GM12864 (cell line): Measurements from ENCODE around the gene ARHGAP23.

Source experiments
- DNase-seq: peaks from one replicate; pipeline ENCODE4 v3.0.0-alpha.2; 2011; ENCODE audit warnings: low read depth
- H3K4me3 ChIP-seq: 2 replicates; pipeline ENCODE4 v1.5.1; 2011; ENCODE audit warnings: mild to moderate bottlenecking, low read depth, low read length, control low read depth
- TF ChIP-seq, protein P1 (sequence below): IDR thresholded peaks from 2 replicates; pipeline ENCODE4 v1.5.1; 2011; ENCODE audit warnings: low read depth, mild to moderate bottlenecking, moderate library complexity, low read length, control low read depth, inconsistent platforms; ENCODE audit errors: missing control alignments

The ARHGAP23 gene

DNA sequence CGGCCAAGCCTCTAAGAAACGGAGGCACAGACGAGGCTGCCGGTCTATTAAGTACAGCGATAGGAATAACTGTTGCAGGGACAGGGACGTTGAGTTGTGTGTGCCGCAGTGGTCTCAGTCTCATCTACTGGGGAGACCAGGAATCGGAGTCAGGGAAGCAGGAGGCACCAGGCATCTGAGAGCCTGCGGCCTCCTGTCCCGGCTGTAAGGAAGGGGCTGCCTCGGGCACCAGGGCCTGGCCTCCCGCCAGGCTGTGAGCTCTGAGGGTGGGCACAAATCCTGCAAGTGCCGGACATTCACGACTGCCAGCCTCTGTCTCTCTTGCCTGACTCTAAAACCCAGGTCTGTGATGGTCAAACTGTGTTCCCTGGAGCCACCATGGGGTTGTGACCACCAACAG is 76.0 kb downstream of the ARHGAP23 start:
- no peak overlapping the region for H3K4me3 ChIP-seq
- TF ChIP-seq, protein P1, sequence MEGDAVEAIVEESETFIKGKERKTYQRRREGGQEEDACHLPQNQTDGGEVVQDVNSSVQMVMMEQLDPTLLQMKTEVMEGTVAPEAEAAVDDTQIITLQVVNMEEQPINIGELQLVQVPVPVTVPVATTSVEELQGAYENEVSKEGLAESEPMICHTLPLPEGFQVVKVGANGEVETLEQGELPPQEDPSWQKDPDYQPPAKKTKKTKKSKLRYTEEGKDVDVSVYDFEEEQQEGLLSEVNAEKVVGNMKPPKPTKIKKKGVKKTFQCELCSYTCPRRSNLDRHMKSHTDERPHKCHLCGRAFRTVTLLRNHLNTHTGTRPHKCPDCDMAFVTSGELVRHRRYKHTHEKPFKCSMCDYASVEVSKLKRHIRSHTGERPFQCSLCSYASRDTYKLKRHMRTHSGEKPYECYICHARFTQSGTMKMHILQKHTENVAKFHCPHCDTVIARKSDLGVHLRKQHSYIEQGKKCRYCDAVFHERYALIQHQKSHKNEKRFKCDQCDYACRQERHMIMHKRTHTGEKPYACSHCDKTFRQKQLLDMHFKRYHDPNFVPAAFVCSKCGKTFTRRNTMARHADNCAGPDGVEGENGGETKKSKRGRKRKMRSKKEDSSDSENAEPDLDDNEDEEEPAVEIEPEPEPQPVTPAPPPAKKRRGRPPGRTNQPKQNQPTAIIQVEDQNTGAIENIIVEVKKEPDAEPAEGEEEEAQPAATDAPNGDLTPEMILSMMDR, result no peak
- no peak for DNase-seq

DNA sequence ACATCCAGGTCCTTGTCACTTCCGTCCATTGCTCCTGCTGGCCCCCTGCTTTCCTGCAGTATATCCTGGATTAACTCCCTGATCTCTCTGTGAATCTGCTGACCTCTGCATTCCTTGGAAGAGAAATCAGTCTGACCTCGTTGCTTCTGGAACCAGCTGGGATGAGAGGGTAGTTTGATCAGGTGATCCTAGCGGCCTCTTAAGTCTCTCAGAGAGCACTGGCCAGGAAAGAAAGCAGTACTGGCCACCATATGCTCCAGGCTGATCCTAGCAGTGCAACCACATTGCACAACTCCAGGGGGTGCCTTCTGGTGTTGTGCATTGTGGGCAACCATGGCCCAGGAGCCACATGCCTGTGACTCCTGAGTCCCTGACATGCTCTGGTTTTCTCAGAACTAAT is 79.2 kb downstream of the ARHGAP23 start:
- DNase-seq, result no peak
- TF ChIP-seq, protein P1, result no peak
- no peak overlapping the region for H3K4me3 ChIP-seq

DNA sequence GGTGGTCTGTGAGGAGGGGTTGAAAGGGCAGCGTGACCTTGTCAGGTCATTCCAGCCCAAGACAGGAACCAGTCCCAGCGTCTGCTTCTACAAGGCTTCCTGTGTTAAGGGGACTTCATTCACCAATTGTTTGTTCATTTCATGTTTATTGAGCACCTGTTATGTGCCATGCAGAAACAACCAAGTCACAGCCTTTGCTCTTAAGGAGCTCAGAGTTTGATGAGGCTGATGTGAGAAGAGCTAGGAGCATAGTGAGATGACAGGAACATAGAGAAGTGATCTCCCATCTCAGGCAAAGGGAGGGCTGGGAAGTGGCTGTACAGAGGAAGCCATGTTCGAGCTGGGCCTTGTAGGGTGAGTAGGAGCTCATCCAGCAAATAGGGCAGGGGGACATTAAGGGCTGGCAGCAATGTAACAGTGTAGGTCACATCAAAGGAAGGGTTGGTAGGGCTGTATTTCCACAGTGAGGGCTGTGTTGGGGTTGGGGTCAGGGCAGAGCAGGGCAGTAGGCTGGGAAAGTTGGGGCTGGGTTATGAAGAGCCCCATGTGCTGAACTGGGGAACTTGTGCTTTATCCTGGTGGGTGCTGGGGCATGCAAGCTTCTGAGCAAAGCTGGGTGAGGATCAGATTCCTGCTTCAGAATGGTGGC is 79.8 kb downstream of the ARHGAP23 start:
- H3K4me3 ChIP-seq, result no peak overlapping the region
- no peak for DNase-seq
- TF ChIP-seq, protein P1, result no peak

DNA sequence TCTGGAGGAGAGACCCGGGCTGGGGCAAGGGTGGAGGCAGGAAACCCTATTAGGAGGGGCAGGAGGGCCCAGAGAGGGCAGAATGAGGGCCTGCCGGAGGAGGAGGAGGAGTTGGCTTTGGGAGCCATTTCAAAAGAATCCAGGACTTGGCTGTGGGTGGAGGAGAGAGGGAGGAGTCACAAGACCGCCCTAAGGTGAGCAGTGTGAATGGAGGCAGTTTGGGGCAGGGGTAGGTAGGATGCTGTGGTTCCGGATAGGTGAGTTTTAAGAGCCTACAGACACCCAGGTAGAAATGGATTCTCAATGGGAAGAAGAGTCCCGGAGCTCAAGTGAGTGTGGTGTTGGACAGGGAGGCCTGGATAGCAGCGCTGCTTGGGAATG is 80.3 kb downstream of the ARHGAP23 start:
- DNase-seq, result no peak
- TF ChIP-seq, protein P1, result no peak
- no peak overlapping the region for H3K4me3 ChIP-seq

DNA sequence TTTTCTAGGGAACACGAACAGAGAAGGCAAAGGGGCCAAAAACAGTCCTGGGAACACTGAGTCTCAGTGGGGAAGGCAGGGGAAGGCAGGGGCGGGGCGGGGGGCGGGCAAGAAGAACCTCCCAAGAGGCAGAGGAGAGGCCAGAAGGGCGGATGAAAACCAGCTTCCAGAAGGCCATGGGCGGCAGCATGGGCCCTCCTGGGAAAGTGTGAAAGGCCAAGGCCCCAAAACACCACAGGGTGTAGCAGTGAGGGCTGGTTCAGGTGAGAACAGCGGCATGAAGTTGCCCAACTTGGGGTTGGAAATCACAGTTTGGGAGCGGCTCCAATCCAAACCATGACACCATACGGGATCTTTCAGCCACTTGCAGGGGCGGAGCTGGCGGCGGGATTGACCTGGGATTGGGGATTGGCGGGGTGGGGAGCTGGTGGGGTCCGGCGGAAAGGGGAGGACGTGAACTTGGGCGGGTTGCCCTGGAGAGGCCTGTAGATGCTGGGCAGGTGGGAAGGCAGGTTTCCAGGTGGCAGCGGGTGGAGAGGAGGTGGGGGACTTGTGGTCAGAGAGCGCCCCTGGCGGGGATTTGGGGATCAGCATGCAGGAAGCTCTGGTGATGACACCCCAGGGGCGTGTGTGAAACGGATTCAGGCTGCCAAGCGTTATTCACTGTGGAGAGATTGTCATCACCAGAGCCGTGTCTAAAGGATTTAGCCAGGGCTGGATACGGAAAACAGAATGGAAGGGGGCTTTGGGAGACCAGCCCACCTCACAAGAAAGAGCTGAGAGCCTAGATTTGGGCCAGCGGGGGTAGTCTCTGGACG is 80.9 kb downstream of the ARHGAP23 start:
- TF ChIP-seq, protein P1, result peak; percentile 96
- peak; percentile 42 for DNase-seq
- no peak overlapping the region for H3K4me3 ChIP-seq

DNA sequence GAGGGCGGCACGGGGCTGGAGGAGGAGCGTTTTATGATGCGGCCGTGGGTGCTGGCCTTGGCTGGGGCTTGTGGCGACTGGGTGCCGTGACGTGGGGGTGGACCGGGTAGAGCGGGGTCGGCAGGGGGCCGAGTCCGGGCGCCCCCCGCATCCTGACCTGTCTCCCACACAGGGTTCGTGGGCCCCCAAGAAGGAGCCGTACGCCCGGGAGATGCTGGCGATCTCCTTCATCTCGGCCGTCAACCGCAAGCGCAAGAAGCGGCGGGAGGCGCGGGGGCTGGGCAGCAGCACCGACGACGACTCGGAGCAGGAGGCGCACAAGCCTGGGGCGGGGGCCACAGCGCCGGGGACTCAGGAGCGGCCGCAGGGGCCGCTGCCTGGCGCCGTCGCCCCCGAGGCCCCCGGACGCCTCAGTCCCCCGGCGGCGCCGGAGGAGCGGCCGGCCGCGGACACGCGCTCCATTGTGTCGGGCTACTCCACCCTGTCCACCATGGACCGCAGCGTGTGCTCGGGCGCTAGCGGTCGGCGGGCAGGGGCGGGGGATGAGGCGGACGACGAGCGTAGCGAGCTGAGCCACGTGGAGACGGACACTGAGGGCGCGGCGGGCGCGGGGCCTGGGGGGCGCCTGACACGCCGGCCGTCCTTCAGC is 81.6 kb downstream of the ARHGAP23 start:
- no peak overlapping the region for H3K4me3 ChIP-seq
- no peak for DNase-seq
- TF ChIP-seq, protein P1, result no peak
